ENCODE data around the gene VASH1.

GRCh38 chr14:76767681-76768656 is 6.7 kb downstream of the VASH1 start:
- TF ChIP-seq CTCF (optimal IDR thresholded peaks at IDR 0.05 in 1 of 3, IDR thresholded peaks at IDR 0.05 in 1 of 3, conservative IDR thresholded peaks at IDR 0.05 in 1 of 3; ENCODE audit: extremely low read depth in 1 of 3, insufficient read depth in 2 of 3, low read length in 3 of 3) (no peak), EZH2 (IDR thresholded peaks at IDR 0.05; ENCODE audit: low read length) (no peak)

All from keratinocyte (primary cell).